Suprapubic skin (tissue), 4 donors: ENCODE data around the gene BPI.

Source experiments
- POLR2A ChIP-seq, 2 donors: fragments of 450-650 bp; IDR thresholded peaks; one replicate each; pipeline ENCODE4 v1.6.1; 2017; ENCODE audit warnings: antibody characterized with exemption in 2 of 2, mild to moderate bottlenecking in 2 of 2, moderate library complexity in 2 of 2
- POLR2AphosphoS5 ChIP-seq, 3 donors: sonication (generic); formaldehyde crosslinking; IDR thresholded peaks; one replicate each; pipeline ENCODE4 v1.6.1; 2017; ENCODE audit warnings: antibody characterized with exemption in 3 of 3
- TF ChIP-seq, protein P1 (sequence below), 2 donors: fragments of 200-600 bp in 1 of 2; fragments of 450-650 bp in 1 of 2; sonication (generic) in 1 of 2; IDR thresholded peaks; one replicate each; pipeline ENCODE4 v1.5.1; 2016 to 2019; ENCODE audit warnings: antibody characterized with exemption in 2 of 2, mild to moderate bottlenecking in 1 of 2, moderate library complexity in 1 of 2

DNA sequence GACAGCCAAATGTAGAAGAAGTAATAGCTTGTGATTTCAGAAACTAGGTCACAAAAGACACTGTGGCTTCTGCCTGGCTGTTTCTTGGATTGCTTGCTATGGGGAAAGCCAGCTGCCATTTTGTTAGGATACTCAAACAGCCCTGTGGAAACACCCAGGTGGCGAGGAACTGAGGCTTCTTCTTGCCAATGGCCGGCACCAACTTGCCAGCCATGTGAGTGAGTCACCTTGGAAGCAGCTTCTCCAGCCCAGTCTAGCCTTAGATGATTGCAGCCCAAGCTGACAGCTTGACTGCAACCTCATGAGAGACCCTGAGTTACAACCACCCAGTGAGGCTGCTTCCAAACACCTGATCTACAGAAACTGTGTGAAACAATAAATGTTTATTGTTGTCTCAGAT lies 31.6 kb upstream of the BPI start:
- TF ChIP-seq, protein P1, sequence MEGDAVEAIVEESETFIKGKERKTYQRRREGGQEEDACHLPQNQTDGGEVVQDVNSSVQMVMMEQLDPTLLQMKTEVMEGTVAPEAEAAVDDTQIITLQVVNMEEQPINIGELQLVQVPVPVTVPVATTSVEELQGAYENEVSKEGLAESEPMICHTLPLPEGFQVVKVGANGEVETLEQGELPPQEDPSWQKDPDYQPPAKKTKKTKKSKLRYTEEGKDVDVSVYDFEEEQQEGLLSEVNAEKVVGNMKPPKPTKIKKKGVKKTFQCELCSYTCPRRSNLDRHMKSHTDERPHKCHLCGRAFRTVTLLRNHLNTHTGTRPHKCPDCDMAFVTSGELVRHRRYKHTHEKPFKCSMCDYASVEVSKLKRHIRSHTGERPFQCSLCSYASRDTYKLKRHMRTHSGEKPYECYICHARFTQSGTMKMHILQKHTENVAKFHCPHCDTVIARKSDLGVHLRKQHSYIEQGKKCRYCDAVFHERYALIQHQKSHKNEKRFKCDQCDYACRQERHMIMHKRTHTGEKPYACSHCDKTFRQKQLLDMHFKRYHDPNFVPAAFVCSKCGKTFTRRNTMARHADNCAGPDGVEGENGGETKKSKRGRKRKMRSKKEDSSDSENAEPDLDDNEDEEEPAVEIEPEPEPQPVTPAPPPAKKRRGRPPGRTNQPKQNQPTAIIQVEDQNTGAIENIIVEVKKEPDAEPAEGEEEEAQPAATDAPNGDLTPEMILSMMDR (IDR thresholded peaks at IDR 0.05) = no peak
- no peak for TF ChIP-seq POLR2AphosphoS5 (IDR thresholded peaks at IDR 0.05)
- no peak for TF ChIP-seq POLR2A (IDR thresholded peaks at IDR 0.05)
